H1 (cell line): Measurements from ENCODE around the gene EPHA8. TPM values are rescaled to one million over a fixed set of nuclear protein-coding genes. Genes with fewer than 3 reads are reported as not detected.

Experiments used
- CTCF ChIA-PET: fragments of 300-600 bp; sonication (Branson Sonifier 250); formaldehyde crosslinking; loops from one replicate; lab custom pipeline; 2021; ENCODE audit not compliant: partially characterized antibody; lab: Charles Lee
- POLR2A ChIA-PET: fragments of 300-600 bp; sonication (Branson Sonifier 250); formaldehyde crosslinking; loops from one replicate; lab custom pipeline; 2021; ENCODE audit warnings: inconsistent platforms; ENCODE audit not compliant: partially characterized antibody; lab: Charles Lee
- DNase-seq, 2 experiments: peaks; one replicate each; pipeline versions ENCODE4 v3.0.0 to v3.0.0-alpha.2; 2010 to 2022; ENCODE audit warnings: low spot score in 2 of 2, low read depth in 1 of 2, mixed read lengths in 1 of 2
- FAIRE-seq: peaks from 2 replicates; lab custom pipeline; 2011; peaks lifted over from hg19 to GRCh38; lab: Jason Lieb, UNC
- H2AFZ ChIP-seq: 2 replicates; pipeline ENCODE4 v1.8.1; 2012; ENCODE audit warnings: low read length, inconsistent platforms
- H2AK5ac ChIP-seq: 2 replicates; pipeline ENCODE4 v1.6.1; 2013; ENCODE audit warnings: low read depth, low read length
- H2BK120ac ChIP-seq: replicated peaks from 2 replicates; pipeline ENCODE3; 2013; ENCODE audit warnings: low read depth, low read length, inconsistent platforms
- H2BK12ac ChIP-seq: 2 replicates; pipeline ENCODE4 v1.6.1; 2013; ENCODE audit warnings: low read depth, low read length
- H2BK15ac ChIP-seq: 2 replicates; pipeline ENCODE4 v1.6.1; 2013; ENCODE audit warnings: low read length
- H2BK20ac ChIP-seq: 2 replicates; pipeline ENCODE4 v1.6.1; 2013; ENCODE audit warnings: low read length
- H2BK5ac ChIP-seq: 2 replicates; pipeline ENCODE4 v1.6.1; 2013; ENCODE audit warnings: low read depth, low read length
- H3K14ac ChIP-seq: 2 replicates; pipeline ENCODE4 v1.6.1; 2013; ENCODE audit warnings: inconsistent platforms; ENCODE audit not compliant: insufficient read length
- H3K18ac ChIP-seq: 2 replicates; pipeline ENCODE4 v1.6.1; 2013; ENCODE audit warnings: low read length; ENCODE audit errors: extremely low read depth
- H3K23ac ChIP-seq: 2 replicates; pipeline ENCODE4 v1.6.1; 2013; ENCODE audit warnings: inconsistent platforms; ENCODE audit not compliant: insufficient read length
- H3K23me2 ChIP-seq: 2 replicates; pipeline ENCODE4 v1.6.1; 2013; ENCODE audit warnings: low read depth, low read length
- H3K27ac ChIP-seq: 2 replicates; pipeline ENCODE4 v1.6.1; 2011; ENCODE audit warnings: low read depth, low read length, inconsistent platforms
- H3K27me3 ChIP-seq, 4 experiments: replicated peaks in 1 of 4; 1 replicate in 1 of 4; 2 replicates in 3 of 4; pipeline versions ENCODE4 v1.6.1 to v1.8.1; 2011 to 2013; ENCODE audit warnings: low read length in 3 of 4, mild to moderate bottlenecking in 3 of 4, inconsistent platforms in 2 of 4, mixed read lengths in 2 of 4, moderate library complexity in 1 of 4; ENCODE audit not compliant: control insufficient read depth in 3 of 4, insufficient read depth in 3 of 4; ENCODE audit errors: extremely low read depth in 1 of 4
- H3K36me3 ChIP-seq, 4 experiments: 2 replicates each; pipeline versions ENCODE4 v1.6.1 to v1.8.1; 2011 to 2013; ENCODE audit warnings: mild to moderate bottlenecking in 4 of 4, low read length in 3 of 4, moderate library complexity in 2 of 4, control low read depth in 1 of 4, inconsistent platforms in 1 of 4; ENCODE audit not compliant: insufficient read depth in 4 of 4, control insufficient read depth in 2 of 4
- H3K4ac ChIP-seq: replicated peaks from 2 replicates; pipeline ENCODE3; 2013; ENCODE audit warnings: low read length, low read depth, mixed read lengths, inconsistent platforms; ENCODE audit not compliant: insufficient read length
- H3K4me1 ChIP-seq, 4 experiments: replicated peaks in 1 of 4; 1 replicate in 1 of 4; 2 replicates in 3 of 4; pipeline versions ENCODE4 v1.6.1 to v1.8.1; 2011 to 2013; ENCODE audit warnings: low read length in 3 of 4, inconsistent platforms in 2 of 4, mixed read lengths in 1 of 4; ENCODE audit not compliant: insufficient read depth in 4 of 4, control insufficient read depth in 3 of 4
- H3K4me2 ChIP-seq, 2 experiments: 2 replicates each; pipeline versions ENCODE4 v1.6.1 to v1.8.1; 2011 to 2013; ENCODE audit warnings: low read depth in 2 of 2, low read length in 2 of 2, control low read depth in 1 of 2, inconsistent platforms in 1 of 2, mild to moderate bottlenecking in 1 of 2; ENCODE audit not compliant: insufficient read depth in 1 of 2
- H3K4me3 ChIP-seq, 4 experiments: fragments of 200-600, 300-600 bp in 1 of 4; sonication (generic), shearing (Covaris generic), sonication (Bioruptor Twin) in 1 of 4; 2 replicates each; pipeline versions ENCODE4 v1.5.1 to v1.8.1; 2011 to 2016; ENCODE audit warnings: low read length in 4 of 4, low read depth in 3 of 4, control low read depth in 2 of 4, inconsistent platforms in 2 of 4, mild to moderate bottlenecking in 2 of 4, mixed read lengths in 1 of 4, moderate library complexity in 1 of 4; ENCODE audit not compliant: insufficient read depth in 2 of 4; ENCODE audit errors: extremely low read depth in 1 of 4
- H3K56ac ChIP-seq: replicated peaks from 2 replicates; pipeline ENCODE3; 2013; ENCODE audit warnings: low read depth, mild to moderate bottlenecking, mixed read lengths, low read length, inconsistent platforms; ENCODE audit not compliant: insufficient read length
- H3K79me1 ChIP-seq: 2 replicates; pipeline ENCODE4 v1.6.1; 2013; ENCODE audit warnings: low read depth, low read length, control low read depth
- H3K79me2 ChIP-seq, 2 experiments: 2 replicates each; pipeline versions ENCODE4 v1.6.1 to v1.8.1; 2012 to 2013; ENCODE audit warnings: low read length in 2 of 2, mild to moderate bottlenecking in 2 of 2, inconsistent platforms in 1 of 2; ENCODE audit not compliant: insufficient read depth in 2 of 2, control insufficient read depth in 1 of 2
- H3K9ac ChIP-seq, 4 experiments: replicated peaks in 1 of 4; 1 replicate in 1 of 4; 2 replicates in 3 of 4; pipeline versions ENCODE4 v1.6.1 to v1.8.1; 2011 to 2013; ENCODE audit warnings: low read depth in 3 of 4, low read length in 3 of 4, control low read depth in 2 of 4, mild to moderate bottlenecking in 2 of 4, moderate library complexity in 2 of 4, inconsistent platforms in 1 of 4; ENCODE audit errors: extremely low read depth in 1 of 4
- H3K9me3 ChIP-seq, 2 experiments: 2 replicates each; pipeline versions ENCODE4 v1.6.1 to v1.8.1; 2012 to 2013; ENCODE audit warnings: mild to moderate bottlenecking in 2 of 2, moderate library complexity in 2 of 2, control low read depth in 1 of 2, inconsistent platforms in 1 of 2, low read depth in 1 of 2, low read length in 1 of 2, mixed read lengths in 1 of 2; ENCODE audit not compliant: insufficient read depth in 2 of 2
- H4K20me1 ChIP-seq, 2 experiments: replicated peaks in 1 of 2; 2 replicates each; pipeline versions ENCODE3 to v1.8.1; 2011 to 2013; ENCODE audit warnings: inconsistent platforms in 2 of 2, low read length in 2 of 2, mild to moderate bottlenecking in 1 of 2; ENCODE audit not compliant: insufficient read depth in 2 of 2, control insufficient read depth in 1 of 2
- H4K5ac ChIP-seq: 2 replicates; pipeline ENCODE4 v1.6.1; 2013; ENCODE audit warnings: low read length, low read depth, mixed read lengths, inconsistent platforms; ENCODE audit not compliant: insufficient read length
- H4K8ac ChIP-seq: 2 replicates; pipeline ENCODE4 v1.8.0; 2013; ENCODE audit warnings: mild to moderate bottlenecking, moderate library complexity, low read length, inconsistent platforms; ENCODE audit not compliant: insufficient read depth; ENCODE audit errors: extremely low read depth
- H4K91ac ChIP-seq: replicated peaks from 2 replicates; pipeline ENCODE3; 2013; ENCODE audit warnings: low read length, mixed read lengths, inconsistent platforms; ENCODE audit not compliant: insufficient read length
- EZH2 ChIP-seq: fragments of 200-600 bp; sonication (generic); IDR thresholded peaks from 2 replicates; pipeline ENCODE4 v1.7.1; 2012; ENCODE audit warnings: low read depth, mild to moderate bottlenecking, moderate library complexity, low read length, inconsistent platforms; ENCODE audit not compliant: severe bottlenecking
- FOSL1 ChIP-seq: IDR thresholded peaks from 2 replicates; pipeline ENCODE4 v1.6.1; 2011; ENCODE audit warnings: mild to moderate bottlenecking, low read depth, low read length, moderate library complexity; ENCODE audit not compliant: insufficient read depth
- RAD21 ChIP-seq, 2 experiments: IDR thresholded peaks in 1 of 2; conservative IDR thresholded peaks in 1 of 2; 2 replicates each; pipeline ENCODE4 v1.6.1; 2011; ENCODE audit warnings: low read depth in 2 of 2, low read length in 2 of 2, improper control_type of control experiment in 1 of 2, inconsistent platforms in 1 of 2, mild to moderate bottlenecking in 1 of 2, moderate library complexity in 1 of 2
- RFX5 ChIP-seq: IDR thresholded peaks from 2 replicates; pipeline ENCODE4 v1.6.1; 2011; ENCODE audit warnings: low read depth, low read length, improper control_type of control experiment, borderline replicate concordance
- SIX5 ChIP-seq: IDR thresholded peaks from 2 replicates; pipeline ENCODE4 v1.6.1; 2011; ENCODE audit warnings: mild to moderate bottlenecking, low read depth, low read length
- WGBS, 2 experiments: shearing (Covaris generic) in 1 of 2; methylation state at CpG; one replicate each; pipeline versions ENCODE4 v1.1.6 to v1.1.7; 2013 to 2015; ENCODE audit warnings: low lambda C conversion rate in 2 of 2, mixed read lengths in 2 of 2, inconsistent platforms in 1 of 2, low coverage in 1 of 2, missing lambda C conversion rate in 1 of 2; ENCODE audit not compliant: insufficient replicate concordance in 2 of 2, insufficient coverage in 1 of 2, insufficient read length in 1 of 2; ENCODE audit errors: extremely low coverage in 1 of 2, missing lambda C conversion rate in 1 of 2; 5-methylcytosine and 5-hydroxymethylcytosine counted together
- polyA plus RNA-seq, 7 experiments: library from polyadenylated mRNA; depleted of rRNA in 3 of 7; stranded (reverse) in 5 of 7; unstranded in 2 of 7; fragments of >200 nt in 5 of 7; fragments of 200-250 nt in 2 of 7; gene quantifications; 1 replicate in 5 of 7; 2 replicates in 1 of 7; 4 replicates in 1 of 7; pipeline versions ENCODE4 v1.2.1 to v1.2.3, GENCODE V29; 2011 to 2013; ENCODE audit warnings: missing spikeins in 2 of 7, mixed read lengths in 2 of 7
- total RNA-seq: library from RNA; stranded (reverse); fragmentation: NEBNext Ultra II Directional; extraction: Animal tissue kit (Norgen Biotek cat#: 25700); gene quantifications from 2 replicates; pipeline ENCODE4 v1.2.1, GENCODE V29; 2021

The EPHA8 gene
- total and polyA plus RNA-seq, 2 of the 8 experiments (the other 6 are each of a cell fraction or from before 2014, with no cell fraction given), result 4.0 to 8.4 TPM

DNA sequence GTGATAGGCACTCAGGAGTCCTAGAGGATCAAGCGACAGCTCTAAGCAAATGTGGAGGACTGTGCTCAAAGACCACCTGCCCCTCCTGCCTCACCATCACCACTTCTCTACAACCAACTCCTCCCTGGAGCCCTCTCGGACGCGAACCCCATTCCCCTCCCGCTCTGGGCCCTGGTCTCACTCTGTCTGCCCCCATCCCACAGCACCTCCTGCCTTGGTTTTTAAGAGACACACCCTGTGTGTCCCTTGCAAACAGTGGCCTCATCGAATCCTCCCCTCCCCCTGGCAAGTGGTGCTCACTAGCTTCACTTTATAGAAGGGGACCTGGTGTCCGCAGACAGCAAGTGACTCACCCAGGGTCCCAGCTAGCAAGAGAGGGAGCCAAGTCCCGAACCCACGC, 28.8 kb downstream of the EPHA8 start:
- Histone ChIP-seq H4K8ac (no peak overlapping the region), H2AK5ac (no peak overlapping the region), H2BK12ac (no peak overlapping the region), H3K23ac (no peak overlapping the region), H2AFZ (no peak overlapping the region), H4K20me1 (no peaks in the 10 kb centered on the region), H3K4ac (no peak overlapping the region), H3K18ac (no peak overlapping the region), H3K9me3 (no peaks in the 10 kb centered on the region), H2BK20ac (no peak overlapping the region), H3K23me2 (peaks cover 3% of the 10 kb centered on the region; the same call in 1 of the 2 replicates), H2BK15ac (no peak overlapping the region), H3K4me3 (no peak overlapping the region), H2BK120ac (no peak overlapping the region), H3K14ac (no peak overlapping the region), H3K79me2 (no peaks in the 10 kb centered on the region), H3K79me1 (no peaks in the 10 kb centered on the region), H4K5ac (no peak overlapping the region), H2BK5ac (no peak overlapping the region), H3K4me1 (peaks cover 0 to 10% (median 2%) of the 10 kb centered on the region in 4 experiments; a peak in 3 of 7 replicates), H3K4me2 (no peak overlapping the region), H3K9ac (no peak overlapping the region), H3K27ac (no peak overlapping the region), H3K27me3 (no peaks in the 10 kb centered on the region), H4K91ac (no peak overlapping the region), H3K56ac (no peak overlapping the region), H3K36me3 (no peaks in the 10 kb centered on the region)
- 92% methylated on average over 9 of the region's 9 CpGs; no CpG with 5 or more reads in 1 of the 2 experiments for WGBS, 2 experiments
- CTCF ChIA-PET, result interaction anchor here (0.7 to 1.5 kb wide), 9 partner anchors 12 to 156 kb away, joined by 3 to 6 read pairs (median 3); no protein-coding TSS in a partner anchor
- POLR2A ChIA-PET, result interaction anchor here (0.8 to 1.4 kb wide), 2 partner anchors 19 to 63 kb away, joined by 3 read pairs; no protein-coding TSS in a partner anchor
- DNase-seq (no peak), FAIRE-seq (no peak)
- TF ChIP-seq RAD21 (IDR thresholded peaks at IDR 0.05 in 1 of 2, conservative IDR thresholded peaks at IDR 0.05 in 1 of 2; ENCODE audit: low read depth in 2 of 2, low read length in 2 of 2) (no peak), EZH2 (no peak), SIX5 (no peak), RFX5 (no peak), FOSL1 (no peak)
